RWPE2 (cell line): Measurements from ENCODE around the gene TMEM176A.

Source experiments
- ATAC-seq: fragments of 200-7000 bp; cut with Tn5 transposase; 3 replicates; pipeline ENCODE4 v1.9.1; 2021; ENCODE audit warnings: low read depth
- DNase-seq: peaks from one replicate; pipeline ENCODE4 v3.0.0-alpha.2; 2020; ENCODE audit warnings: low spot score
- H3K27ac ChIP-seq: fragments of 450-650 bp; 2 replicates; pipeline ENCODE4 v1.5.1; 2017; ENCODE audit warnings: mild to moderate bottlenecking; ENCODE audit not compliant: poor library complexity, severe bottlenecking
- H3K27me3 ChIP-seq: fragments of 250-450 bp; sonication (Bioruptor Pico); 2 replicates; pipeline ENCODE4 v1.5.1; 2021; ENCODE audit warnings: mild to moderate bottlenecking, moderate library complexity; ENCODE audit not compliant: insufficient read depth, poor library complexity, severe bottlenecking
- H3K36me3 ChIP-seq: fragments of 250-450 bp; sonication (Bioruptor Pico); 2 replicates; pipeline ENCODE4 v1.5.1; 2020; ENCODE audit warnings: low read depth, mild to moderate bottlenecking, moderate library complexity
- H3K4me1 ChIP-seq: fragments of 250-450 bp; sonication (Bioruptor Pico); 2 replicates; pipeline ENCODE4 v1.5.1; 2021; ENCODE audit warnings: mild to moderate bottlenecking, moderate library complexity; ENCODE audit not compliant: insufficient read depth, poor library complexity, severe bottlenecking
- H3K4me3 ChIP-seq: fragments of 250-450 bp; sonication (Bioruptor Pico); 2 replicates; pipeline ENCODE4 v1.5.1; 2021; ENCODE audit warnings: mild to moderate bottlenecking, moderate library complexity; ENCODE audit not compliant: severe bottlenecking
- H3K9me3 ChIP-seq: fragments of 250-450 bp; sonication (Bioruptor Pico); 2 replicates; pipeline ENCODE4 v1.5.1; 2021; ENCODE audit warnings: mild to moderate bottlenecking, moderate library complexity; ENCODE audit not compliant: severe bottlenecking
- CTCF ChIP-seq: fragments of 450-650 bp; IDR thresholded peaks from one replicate; pipeline ENCODE4 v1.5.1; 2017; ENCODE audit warnings: mild to moderate bottlenecking, moderate library complexity; ENCODE audit not compliant: poor library complexity, severe bottlenecking

The TMEM176A gene

GRCh38 chr7:150838965-150839650 lies 38.5 kb downstream of the TMEM176A start:
- ATAC-seq (no peak), DNase-seq (no peak)
- no peaks in the 10 kb centered on the region for H3K4me1 ChIP-seq
- H3K27me3 ChIP-seq = peaks cover 7% of the 10 kb centered on the region
- TF ChIP-seq CTCF = no peak
- H3K27ac ChIP-seq = no peak overlapping the region
- no peaks in the 10 kb centered on the region for H3K9me3 ChIP-seq
- H3K36me3 ChIP-seq = no peaks in the 10 kb centered on the region
- H3K4me3 ChIP-seq = no peak overlapping the region

- DNase-seq (no peak), ATAC-seq (no peak)
- no peaks in the 10 kb centered on the region for H3K4me1 ChIP-seq
- H3K9me3 ChIP-seq = no peaks in the 10 kb centered on the region
- no peak overlapping the region for H3K4me3 ChIP-seq
- peaks cover 10% of the 10 kb centered on the region for H3K27me3 ChIP-seq
- TF ChIP-seq CTCF = no peak
- no peaks in the 10 kb centered on the region for H3K36me3 ChIP-seq
- no peak overlapping the region for H3K27ac ChIP-seq
Observed at GRCh38 chr7:150842018-150842417, 41.4 kb downstream of the TMEM176A start.

GRCh38 chr7:150842716-150843115 lies 42.1 kb downstream of the TMEM176A start:
- H3K9me3 ChIP-seq = no peaks in the 10 kb centered on the region
- no peak overlapping the region for H3K4me3 ChIP-seq
- no peaks in the 10 kb centered on the region for H3K36me3 ChIP-seq
- no peak overlapping the region for H3K27ac ChIP-seq
- ATAC-seq (no peak), DNase-seq (no peak)
- H3K4me1 ChIP-seq = no peaks in the 10 kb centered on the region
- peaks cover 10% of the 10 kb centered on the region for H3K27me3 ChIP-seq
- TF ChIP-seq CTCF = no peak

GRCh38 chr7:150845421-150845861 lies 44.9 kb downstream of the TMEM176A start:
- H3K9me3 ChIP-seq = no peaks in the 10 kb centered on the region
- H3K36me3 ChIP-seq = no peaks in the 10 kb centered on the region
- DNase-seq (no peak), ATAC-seq (peak; percentile 23; the same call in 1 of the 3 replicates)
- no peaks in the 10 kb centered on the region for H3K4me1 ChIP-seq
- H3K27ac ChIP-seq = no peak overlapping the region
- peaks cover 5% of the 10 kb centered on the region for H3K27me3 ChIP-seq
- H3K4me3 ChIP-seq = no peak overlapping the region
- TF ChIP-seq CTCF = no peak
